Measurements from ENCODE around the gene CPNE6. TPM values are rescaled to one million over a fixed set of nuclear protein-coding genes. Genes with fewer than 3 reads are reported as not detected.
A peak's percentile ranks its signal among the peaks of the same experiment; 100 is the strongest.

The CPNE6 gene
- total and polyA plus RNA-seq, 8 donors, result 0.12 TPM; not detected in 7

DNA sequence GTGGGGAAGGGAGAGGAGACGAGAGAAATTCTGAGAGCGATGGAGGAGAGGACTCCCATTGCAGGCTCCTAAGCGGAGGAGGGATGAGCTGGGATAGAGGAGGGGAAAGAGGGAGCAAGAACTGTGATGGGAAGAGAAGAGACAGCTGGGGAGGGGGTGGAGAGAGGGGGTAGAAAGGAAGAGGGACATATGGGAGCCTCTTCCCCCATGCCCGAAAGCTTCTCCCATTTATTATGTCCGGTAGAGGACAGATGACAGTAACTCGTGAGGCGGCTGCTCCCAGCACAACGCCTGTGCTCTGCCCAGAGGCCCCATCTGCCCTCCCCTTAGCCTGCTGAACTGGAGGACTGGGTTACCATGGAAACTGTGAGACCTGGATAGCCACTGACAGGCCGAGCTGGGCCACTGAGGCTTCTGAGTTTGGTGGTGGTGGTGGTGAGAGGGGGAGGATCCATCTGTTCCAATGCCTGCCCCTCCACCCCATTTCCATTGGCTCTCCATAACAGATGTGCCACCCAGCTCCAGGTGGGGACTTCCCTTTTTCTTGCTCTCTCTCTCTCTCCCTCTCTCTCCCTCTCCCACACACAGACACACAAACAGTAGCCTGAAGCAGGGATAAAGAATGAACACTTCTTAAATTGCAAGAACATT, 8.3 kb downstream of the CPNE6 start:
- Histone ChIP-seq H3K9me3 (no peaks in the 10 kb centered on the region), H3K4me3 (no peak overlapping the region), H3K4me1 (peaks cover 6 to 15% of the 10 kb centered on the region in 2 donors), H3K27ac (no peak overlapping the region), H3K36me3 (no peaks in the 10 kb centered on the region), H3K27me3 (peaks cover 0 to 33% of the 10 kb centered on the region in 2 donors)
- peak in 1 of 4 donors; percentile 31 for DNase-seq
- no peak for ATAC-seq
- TF ChIP-seq, protein P1, sequence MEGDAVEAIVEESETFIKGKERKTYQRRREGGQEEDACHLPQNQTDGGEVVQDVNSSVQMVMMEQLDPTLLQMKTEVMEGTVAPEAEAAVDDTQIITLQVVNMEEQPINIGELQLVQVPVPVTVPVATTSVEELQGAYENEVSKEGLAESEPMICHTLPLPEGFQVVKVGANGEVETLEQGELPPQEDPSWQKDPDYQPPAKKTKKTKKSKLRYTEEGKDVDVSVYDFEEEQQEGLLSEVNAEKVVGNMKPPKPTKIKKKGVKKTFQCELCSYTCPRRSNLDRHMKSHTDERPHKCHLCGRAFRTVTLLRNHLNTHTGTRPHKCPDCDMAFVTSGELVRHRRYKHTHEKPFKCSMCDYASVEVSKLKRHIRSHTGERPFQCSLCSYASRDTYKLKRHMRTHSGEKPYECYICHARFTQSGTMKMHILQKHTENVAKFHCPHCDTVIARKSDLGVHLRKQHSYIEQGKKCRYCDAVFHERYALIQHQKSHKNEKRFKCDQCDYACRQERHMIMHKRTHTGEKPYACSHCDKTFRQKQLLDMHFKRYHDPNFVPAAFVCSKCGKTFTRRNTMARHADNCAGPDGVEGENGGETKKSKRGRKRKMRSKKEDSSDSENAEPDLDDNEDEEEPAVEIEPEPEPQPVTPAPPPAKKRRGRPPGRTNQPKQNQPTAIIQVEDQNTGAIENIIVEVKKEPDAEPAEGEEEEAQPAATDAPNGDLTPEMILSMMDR (IDR thresholded peaks at IDR 0.05), result no peak
- intact Hi-C loops (cut with DNase I), result no loop called here

DNA sequence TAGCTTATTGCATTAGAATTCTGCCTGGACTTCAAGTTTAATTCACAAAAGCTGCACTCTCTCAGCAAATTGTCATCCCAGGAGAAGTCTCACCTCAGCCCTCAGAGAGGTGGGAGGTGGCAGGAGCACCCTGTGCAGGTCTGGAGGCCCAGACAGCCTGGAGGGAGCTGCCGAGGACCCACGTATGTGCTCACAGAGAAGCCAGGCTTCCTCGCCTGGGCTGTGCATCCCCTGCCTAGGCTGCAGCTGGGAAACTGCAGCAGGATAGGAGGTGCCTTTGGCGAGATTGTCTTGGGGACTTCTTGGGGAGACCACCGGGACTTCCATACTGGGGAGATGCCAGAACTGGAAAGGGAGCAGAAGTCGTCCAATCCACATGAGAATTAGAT, 8.8 kb downstream of the CPNE6 start:
- Histone ChIP-seq H3K4me1 (peaks cover 6 to 15% of the 10 kb centered on the region in 2 donors), H3K27ac (no peak overlapping the region), H3K27me3 (peaks cover 0 to 33% of the 10 kb centered on the region in 2 donors), H3K4me3 (no peak overlapping the region), H3K36me3 (no peaks in the 10 kb centered on the region), H3K9me3 (no peaks in the 10 kb centered on the region)
- intact Hi-C loops (cut with DNase I), result no loop called here
- TF ChIP-seq, protein P1 (IDR thresholded peaks at IDR 0.05), result no peak
- ATAC-seq (no peak), DNase-seq (peak in 1 of 4 donors; percentile 19)

DNA sequence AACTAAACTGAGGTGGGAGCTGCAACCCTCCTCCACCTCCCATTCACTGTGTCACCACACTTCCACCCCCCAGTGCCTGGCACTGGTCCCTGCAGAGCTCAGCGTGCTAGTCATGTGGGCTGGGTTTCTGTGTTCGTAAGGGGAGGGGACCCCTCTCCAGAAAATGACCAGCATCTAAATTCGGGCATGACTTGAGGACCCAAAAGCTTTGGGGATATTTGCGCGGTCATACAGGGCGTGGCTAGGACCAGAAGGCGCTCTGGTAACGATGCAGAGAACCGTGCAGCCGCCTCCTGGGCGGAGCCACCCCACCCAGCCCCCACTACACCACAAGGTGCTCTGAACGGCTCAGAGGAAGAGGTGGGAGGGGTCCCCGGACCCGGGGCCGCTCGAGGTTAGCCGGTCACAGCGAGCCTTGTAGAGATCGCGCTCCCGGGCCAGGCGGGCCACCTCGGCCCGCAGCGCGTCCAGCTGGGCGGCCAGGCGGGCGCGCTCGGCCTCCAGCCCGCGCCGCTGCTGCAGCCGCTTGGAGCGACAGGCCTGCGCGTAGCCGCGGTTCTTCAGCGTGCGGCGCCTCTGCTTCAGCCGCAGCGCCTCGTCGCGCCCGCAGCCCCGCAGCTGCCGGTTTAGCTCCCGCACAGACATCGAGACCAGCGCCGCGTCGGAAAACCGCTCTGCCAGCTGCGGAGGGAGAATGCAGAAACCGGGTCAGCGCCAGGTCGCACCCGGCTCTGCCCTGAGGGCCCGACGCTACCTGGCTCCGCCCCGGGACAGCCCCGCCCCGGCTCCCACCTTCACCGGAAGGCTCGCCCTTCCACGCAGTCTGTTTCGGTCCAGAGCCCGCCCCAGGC, 9.8 kb downstream of the CPNE6 start:
- DNase-seq (peak; percentile 38 to 91 (median 60)), ATAC-seq (peak; percentile 97)
- peak overlapping the region; percentile 58 to 65 for H3K27ac ChIP-seq
- H3K4me3 ChIP-seq, result peak overlapping the region; percentile 45 to 54
- H3K9me3 ChIP-seq, result no peaks in the 10 kb centered on the region
- H3K27me3 ChIP-seq, result peaks cover 0 to 33% of the 10 kb centered on the region in 2 donors
- TF ChIP-seq, protein P1 (IDR thresholded peaks at IDR 0.05), result no peak
- H3K4me1 ChIP-seq, result peaks cover 6 to 15% of the 10 kb centered on the region in 2 donors
- H3K36me3 ChIP-seq, result no peaks in the 10 kb centered on the region
- intact Hi-C loops (cut with DNase I), result no loop called here

DNA sequence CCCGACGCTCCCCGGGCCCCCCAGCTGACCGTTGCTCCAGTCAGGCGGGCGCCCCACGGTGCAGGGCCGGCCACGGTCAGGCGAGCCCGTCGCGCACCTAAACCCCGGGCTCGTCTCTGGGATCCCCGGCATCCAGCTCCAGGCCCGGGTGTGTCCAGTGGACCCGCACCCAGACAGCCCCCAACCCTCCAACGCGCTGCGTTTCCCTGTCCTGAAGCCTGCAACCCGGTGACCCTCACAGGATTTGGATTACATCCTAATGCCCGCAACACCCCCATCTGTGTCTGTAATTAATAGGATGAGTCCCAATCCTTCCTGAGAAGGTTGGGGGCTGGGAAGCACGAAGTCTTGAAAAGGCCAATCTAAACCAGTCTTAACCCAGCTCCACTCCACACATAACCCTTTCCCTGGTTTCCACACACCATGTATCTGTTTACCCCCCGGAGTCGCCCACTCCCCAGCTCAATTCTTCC, 10.4 kb downstream of the CPNE6 start:
- DNase-seq (no peak), ATAC-seq (no peak)
- Histone ChIP-seq H3K36me3 (no peaks in the 10 kb centered on the region), H3K4me3 (peak overlapping the region; percentile 45 to 54), H3K4me1 (peaks cover 6 to 15% of the 10 kb centered on the region in 2 donors), H3K9me3 (no peaks in the 10 kb centered on the region), H3K27me3 (peaks cover 0 to 33% of the 10 kb centered on the region in 2 donors), H3K27ac (peak overlapping the region; percentile 58 to 65)
- intact Hi-C loops (cut with DNase I), result no loop called here
- TF ChIP-seq, protein P1 (IDR thresholded peaks at IDR 0.05), result no peak
